ENCODE measurements around the gene TMPO. TPM values are rescaled to one million over a fixed set of nuclear protein-coding genes. Genes with fewer than 3 reads are reported as not detected.

The TMPO gene
- total and polyA plus RNA-seq, 10 of the 15 experiments (the other 5 are each of a cell fraction or from before 2014, with no cell fraction given) = 79.8 to 246 (median 179) TPM

DNA sequence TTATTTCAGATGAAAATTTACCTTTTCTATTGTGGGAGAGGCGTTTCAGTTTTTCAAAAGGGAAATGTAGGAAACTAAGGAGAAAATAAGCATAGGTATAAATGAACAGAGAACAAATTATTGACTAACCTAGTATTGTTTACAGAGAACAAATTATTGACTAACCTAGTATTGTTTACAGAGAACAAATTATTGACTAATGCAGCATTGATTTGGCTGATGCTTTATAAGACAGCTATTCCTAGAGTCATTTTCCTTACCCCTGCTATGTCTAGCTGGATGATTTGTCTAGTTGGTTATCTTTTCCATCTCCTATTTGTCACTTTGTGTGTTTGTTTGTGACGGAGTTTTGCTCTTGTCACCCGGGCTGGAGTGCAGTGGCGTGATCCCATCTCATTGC is 22.6 kb downstream of the TMPO start (continued):
- TF ChIP-seq, protein P1, sequence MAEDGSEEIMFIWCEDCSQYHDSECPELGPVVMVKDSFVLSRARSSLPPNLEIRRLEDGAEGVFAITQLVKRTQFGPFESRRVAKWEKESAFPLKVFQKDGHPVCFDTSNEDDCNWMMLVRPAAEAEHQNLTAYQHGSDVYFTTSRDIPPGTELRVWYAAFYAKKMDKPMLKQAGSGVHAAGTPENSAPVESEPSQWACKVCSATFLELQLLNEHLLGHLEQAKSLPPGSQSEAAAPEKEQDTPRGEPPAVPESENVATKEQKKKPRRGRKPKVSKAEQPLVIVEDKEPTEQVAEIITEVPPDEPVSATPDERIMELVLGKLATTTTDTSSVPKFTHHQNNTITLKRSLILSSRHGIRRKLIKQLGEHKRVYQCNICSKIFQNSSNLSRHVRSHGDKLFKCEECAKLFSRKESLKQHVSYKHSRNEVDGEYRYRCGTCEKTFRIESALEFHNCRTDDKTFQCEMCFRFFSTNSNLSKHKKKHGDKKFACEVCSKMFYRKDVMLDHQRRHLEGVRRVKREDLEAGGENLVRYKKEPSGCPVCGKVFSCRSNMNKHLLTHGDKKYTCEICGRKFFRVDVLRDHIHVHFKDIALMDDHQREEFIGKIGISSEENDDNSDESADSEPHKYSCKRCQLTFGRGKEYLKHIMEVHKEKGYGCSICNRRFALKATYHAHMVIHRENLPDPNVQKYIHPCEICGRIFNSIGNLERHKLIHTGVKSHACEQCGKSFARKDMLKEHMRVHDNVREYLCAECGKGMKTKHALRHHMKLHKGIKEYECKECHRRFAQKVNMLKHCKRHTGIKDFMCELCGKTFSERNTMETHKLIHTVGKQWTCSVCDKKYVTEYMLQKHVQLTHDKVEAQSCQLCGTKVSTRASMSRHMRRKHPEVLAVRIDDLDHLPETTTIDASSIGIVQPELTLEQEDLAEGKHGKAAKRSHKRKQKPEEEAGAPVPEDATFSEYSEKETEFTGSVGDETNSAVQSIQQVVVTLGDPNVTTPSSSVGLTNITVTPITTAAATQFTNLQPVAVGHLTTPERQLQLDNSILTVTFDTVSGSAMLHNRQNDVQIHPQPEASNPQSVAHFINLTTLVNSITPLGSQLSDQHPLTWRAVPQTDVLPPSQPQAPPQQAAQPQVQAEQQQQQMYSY (CRISPR knock-in tag; IDR thresholded peaks at IDR 0.05) = no peak

DNA sequence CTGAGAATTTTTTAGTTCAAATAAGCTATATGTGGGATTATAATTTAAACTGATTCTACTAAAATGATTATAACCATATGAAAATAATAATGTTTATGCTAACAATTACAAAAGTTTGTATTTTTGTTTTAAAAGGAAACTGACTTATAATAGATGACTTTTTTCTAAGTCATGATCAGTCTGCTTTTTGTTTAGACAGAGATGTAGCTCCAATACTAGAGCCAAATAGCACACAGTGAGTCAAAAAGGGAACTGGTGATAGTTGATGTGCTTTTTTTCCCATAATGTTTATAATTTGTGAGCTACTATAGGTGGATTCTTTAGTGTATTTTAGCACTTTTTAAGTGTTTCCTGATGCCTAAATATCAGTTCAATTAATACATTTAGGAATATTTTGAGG is 28.3 kb downstream of the TMPO start:
- ATAC-seq = peak; percentile 43; the same call in 1 of the 3 replicates
- Histone ChIP-seq H3K9me3 (replicated peaks; ENCODE audit: control insufficient read depth, insufficient read depth, low read length) (no peaks in the 10 kb centered on the region), H3K4me3 (no peak overlapping the region), H3K4me2 (ENCODE audit: control insufficient read depth, insufficient read depth) (no peak overlapping the region), H3K27ac (ENCODE audit: control insufficient read depth, insufficient read depth) (no peak overlapping the region), H3K36me3 (ENCODE audit: control insufficient read depth in 2 of 2, insufficient read depth in 2 of 2, low read length in 1 of 2) (peaks cover 3 to 22% of the 10 kb centered on the region in 2 experiments), H3K9ac (ENCODE audit: control insufficient read depth, insufficient read depth, low read length) (no peak overlapping the region), H3K4me1 (ENCODE audit: control insufficient read depth, insufficient read depth, low read length) (no peaks in the 10 kb centered on the region), H2AFZ (ENCODE audit: control insufficient read depth, low read depth, low read length) (no peak overlapping the region), H3K27me3 (replicated peaks in 1 of 2; ENCODE audit: control insufficient read depth in 2 of 2, insufficient read depth in 2 of 2, low read length in 1 of 2) (no peaks in the 10 kb centered on the region), H3K79me2 (ENCODE audit: control insufficient read depth, insufficient read depth, low read length) (peaks cover 8% of the 10 kb centered on the region), H4K20me1 (ENCODE audit: control insufficient read depth, insufficient read depth) (no peaks in the 10 kb centered on the region)
- in situ Hi-C loops (cut with MboI) (no loop called here), intact Hi-C loops (cut with micrococcal nuclease; ENCODE audit: unreplicated experiment) (no loop called here)
- ChIA-PET RAD21 (ENCODE audit: unreplicated experiment) (interaction anchor here (1.2 to 1.5 kb wide), 3 partner anchors 11 to 108 kb away, joined by 3 to 6 read pairs (median 4); no protein-coding TSS in a partner anchor), CTCF (interaction anchor here (0.7 to 2.2 kb wide), 8 partner anchors 10 to 125 kb away, joined by 3 to 11 read pairs (median 4); no protein-coding TSS in a partner anchor), SMC1A (ENCODE audit: uncharacterized antibody, unreplicated experiment) (interaction anchor here (0.8 to 1.4 kb wide), 9 partner anchors 9 to 122 kb away, joined by 3 to 6 read pairs (median 3); no protein-coding TSS in a partner anchor), POLR2A (interaction anchor here (0.9 to 1.2 kb wide), 2 partner anchors 10 to 22 kb away, joined by 3 read pairs; no protein-coding TSS in a partner anchor)
- no peak for FAIRE-seq
- TF ChIP-seq GATAD2B (conservative IDR thresholded peaks at IDR 0.05; ENCODE audit: low read depth) (no peak), SPI1 (IDR thresholded peaks at IDR 0.05; ENCODE audit: borderline replicate concordance, insufficient read depth, low read depth, low read length) (peak; percentile 37; the same call in 1 of the 2 replicates)
- BruUV-seq (replicated peaks) = no TSS peak
- no peak for DNase-seq (ENCODE audit: low read depth, low spot score)

Measured in GM12878 (cell line).